ENCODE data around the gene NAALAD2.
"Not testable (repeated sequence)": the region's sequence is repeated elsewhere in the genome, so short reads cannot be mapped to it uniquely, and the experiment has no call there.

The NAALAD2 gene

DNA sequence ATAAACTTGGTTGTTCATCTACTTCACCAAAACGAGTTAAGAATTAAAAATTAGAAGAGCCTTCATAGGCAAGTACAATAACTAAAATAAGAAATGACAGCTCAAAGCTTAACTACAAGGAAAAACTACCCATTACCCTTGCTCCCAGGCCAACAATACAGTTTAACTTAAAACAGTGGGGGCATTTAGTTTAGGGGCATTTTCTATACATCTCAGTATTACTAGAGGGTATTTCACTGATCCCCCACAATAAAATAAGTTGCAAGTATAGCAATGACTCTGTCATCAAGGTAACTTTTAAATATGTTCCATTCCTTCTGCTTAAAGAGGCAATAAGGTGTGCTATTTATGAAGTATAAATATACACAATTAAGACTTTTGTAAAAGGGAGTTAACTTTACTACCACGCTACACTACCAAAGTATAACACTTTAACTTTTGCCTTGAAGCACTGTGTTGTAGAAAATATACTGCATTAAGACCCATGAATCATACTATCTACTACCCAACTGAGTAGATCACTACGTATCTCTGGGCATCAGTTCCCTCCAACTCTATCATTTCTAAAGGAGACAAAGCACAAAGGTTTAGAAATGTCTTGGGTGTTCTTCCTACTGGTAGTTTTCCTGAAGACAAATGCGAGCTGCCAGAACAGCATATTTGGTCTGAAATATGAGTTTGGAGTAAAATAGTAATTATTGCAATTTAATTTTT, 58.6 kb downstream of the NAALAD2 start:
- DNase-seq (ENCODE audit: low spot score), result no peak

- DNase-seq (ENCODE audit: low spot score), result no peak
Measured at GRCh38 chr11:90197377-90197776, 62.9 kb downstream of the NAALAD2 start.

DNA sequence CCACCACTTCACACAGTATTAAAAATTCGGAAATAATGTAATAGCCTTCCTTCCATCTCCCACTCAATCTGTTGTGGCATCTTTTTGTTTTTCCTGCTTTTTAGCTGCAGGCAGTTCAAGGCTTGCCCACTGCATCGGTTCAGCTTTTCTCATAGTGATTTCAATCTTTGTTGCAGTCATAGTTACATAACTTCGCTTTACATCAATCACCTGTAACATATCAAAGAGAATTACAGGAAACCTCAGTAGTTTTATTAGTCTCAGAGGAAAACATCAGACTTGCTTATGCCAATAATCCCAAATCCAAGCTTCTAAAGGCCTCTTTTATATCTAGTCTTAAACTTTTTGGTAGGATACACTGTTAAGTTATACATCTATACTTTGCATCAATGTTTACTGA, 67.9 kb downstream of the NAALAD2 start:
- DNase-seq (ENCODE audit: low spot score), result no peak

GRCh38 chr11:90204407-90204806, 69.9 kb downstream of the NAALAD2 start:
- DNase-seq (ENCODE audit: low spot score), result no peak

DNA sequence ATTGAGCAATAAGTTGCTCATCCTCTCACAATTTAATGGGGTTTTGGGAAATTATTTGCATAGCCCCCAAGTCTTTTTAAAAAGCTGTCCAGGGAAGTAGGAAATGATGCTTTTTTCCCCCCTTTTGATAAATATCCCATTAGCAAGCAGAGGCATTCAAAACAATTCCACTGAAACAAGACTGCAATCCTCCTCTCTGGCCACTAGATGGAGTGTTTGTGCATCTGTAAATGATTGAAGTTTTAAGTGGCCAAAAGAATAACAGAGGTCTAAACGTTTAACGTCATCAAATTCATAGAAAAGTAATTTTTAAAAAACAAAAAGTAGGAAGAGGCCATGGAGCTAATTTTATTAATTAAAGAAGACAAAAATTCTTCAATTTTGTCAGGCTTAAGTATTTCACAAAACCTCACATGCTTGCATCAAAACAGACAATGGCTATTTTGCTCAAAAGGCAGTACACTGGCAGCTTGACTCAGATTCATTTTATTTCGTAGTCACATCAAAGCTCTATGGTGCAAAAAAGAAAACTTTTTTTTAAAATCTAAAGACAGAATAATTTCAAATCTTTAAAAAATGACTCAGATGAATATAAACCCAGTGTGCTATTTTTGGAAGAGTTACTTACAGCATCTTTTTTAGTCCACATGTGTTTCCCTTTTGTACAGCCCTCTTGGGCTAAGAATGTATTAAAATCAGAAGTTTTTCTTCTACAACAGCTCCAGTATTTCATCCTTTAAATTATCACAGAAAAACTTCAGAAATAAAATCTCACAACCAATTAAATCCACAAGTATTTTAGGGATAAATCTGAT, 70.6 kb downstream of the NAALAD2 start:
- no peak for DNase-seq (ENCODE audit: low spot score)

- not testable (repeated sequence) for DNase-seq (ENCODE audit: low spot score)
Measured at GRCh38 chr11:90207992-90208391, 73.5 kb downstream of the NAALAD2 start.

DNA sequence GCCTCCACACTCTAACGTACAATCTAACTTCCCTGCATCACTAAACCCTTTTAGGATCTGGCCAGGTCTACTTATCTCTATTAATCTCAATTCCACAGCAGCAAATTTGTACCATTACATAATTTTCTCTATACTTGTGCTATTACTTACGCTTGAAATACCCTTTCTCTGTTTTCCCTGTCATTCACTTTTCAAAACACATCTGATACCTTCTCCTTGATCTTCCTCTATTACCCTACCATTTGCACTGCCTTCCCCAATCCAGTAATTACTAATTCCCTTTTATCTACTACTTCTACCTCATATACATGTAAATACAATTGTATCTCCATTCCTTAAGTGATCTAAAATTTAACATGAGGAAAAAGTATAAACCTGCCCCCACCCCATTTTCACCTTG, 74.4 kb downstream of the NAALAD2 start:
- DNase-seq (ENCODE audit: low spot score), result no peak

DNA sequence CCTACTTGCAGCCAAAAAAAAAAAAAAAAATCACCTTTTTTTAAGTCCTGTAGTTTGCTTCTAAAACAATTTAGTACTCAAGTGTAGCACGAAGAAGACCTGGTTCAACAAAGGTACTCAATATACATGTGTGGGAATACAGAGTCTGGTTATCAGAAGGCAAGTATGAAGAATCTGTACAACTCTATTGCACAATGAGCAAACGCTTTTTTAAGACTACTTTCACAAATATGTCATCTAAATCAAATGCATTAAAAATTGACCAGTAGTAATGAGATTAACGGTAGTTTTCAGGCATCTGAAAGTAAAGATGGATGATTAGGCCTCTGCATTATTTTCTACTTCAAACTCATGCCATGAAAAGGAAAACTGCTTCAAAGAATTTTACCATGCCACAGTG, 78.9 kb downstream of the NAALAD2 start:
- no peak for DNase-seq (ENCODE audit: low spot score)

DNA sequence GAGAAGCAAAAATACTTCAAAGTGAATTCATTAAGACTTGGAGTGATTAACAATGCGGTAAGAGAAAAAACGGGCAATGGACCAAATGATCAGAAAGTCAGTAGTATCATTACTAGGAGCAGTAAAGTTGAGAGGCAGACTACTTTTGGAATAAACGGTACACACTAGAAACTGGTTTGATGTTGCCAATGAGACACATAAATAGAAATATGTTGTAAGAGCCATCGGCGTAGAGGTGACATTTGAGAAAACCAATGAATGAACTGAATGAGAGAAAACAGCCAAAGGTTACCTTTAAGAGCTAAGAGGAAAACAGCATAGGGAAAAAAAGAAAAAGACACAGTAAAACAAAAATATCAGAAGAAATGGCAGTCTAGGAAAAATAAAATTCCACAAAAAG, 82.1 kb downstream of the NAALAD2 start:
- DNase-seq (ENCODE audit: low spot score), result no peak

- no peak for DNase-seq (ENCODE audit: low spot score)
Measured at GRCh38 chr11:90218606-90219005, 84.1 kb downstream of the NAALAD2 start.

DNA sequence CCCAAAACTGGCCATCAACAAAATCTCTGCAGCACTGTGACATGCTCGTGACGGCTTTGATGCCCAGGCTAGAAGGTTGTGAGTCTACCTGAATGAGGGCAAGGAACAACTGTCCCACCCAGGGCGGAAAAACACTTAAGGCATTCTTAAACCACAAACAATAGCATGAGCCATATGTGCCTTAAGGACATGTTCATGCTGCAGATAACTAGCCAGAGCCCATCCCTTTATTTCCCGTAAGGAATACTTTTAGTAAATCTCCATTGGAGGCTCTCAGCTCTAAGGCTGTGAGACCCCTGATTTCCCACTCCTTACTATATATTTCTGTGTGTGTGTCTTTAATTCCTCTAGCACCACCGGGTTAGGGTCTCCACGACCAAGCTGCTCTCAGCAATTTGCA, 85.0 kb downstream of the NAALAD2 start:
- no peak for DNase-seq (ENCODE audit: low spot score)

DNA sequence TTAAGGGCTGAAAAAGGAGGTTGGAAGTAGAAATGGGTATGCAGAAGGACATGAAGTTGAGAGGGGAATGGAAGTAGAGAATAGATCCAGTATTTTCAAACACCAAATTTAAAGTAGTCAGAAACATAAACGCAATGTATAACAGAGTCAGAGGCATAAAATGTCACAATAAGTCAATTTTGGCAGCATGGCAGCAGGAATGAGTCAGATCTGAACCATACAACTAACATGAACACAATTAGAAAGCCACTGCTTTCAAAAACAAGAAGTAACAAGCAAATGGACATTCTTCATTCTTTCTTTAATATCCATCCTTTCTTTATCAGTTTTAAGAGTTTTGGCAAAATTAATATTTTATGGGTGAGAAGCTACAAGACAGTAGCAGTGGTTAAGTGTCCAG, 85.9 kb downstream of the NAALAD2 start:
- no peak for DNase-seq (ENCODE audit: low spot score)

DNA sequence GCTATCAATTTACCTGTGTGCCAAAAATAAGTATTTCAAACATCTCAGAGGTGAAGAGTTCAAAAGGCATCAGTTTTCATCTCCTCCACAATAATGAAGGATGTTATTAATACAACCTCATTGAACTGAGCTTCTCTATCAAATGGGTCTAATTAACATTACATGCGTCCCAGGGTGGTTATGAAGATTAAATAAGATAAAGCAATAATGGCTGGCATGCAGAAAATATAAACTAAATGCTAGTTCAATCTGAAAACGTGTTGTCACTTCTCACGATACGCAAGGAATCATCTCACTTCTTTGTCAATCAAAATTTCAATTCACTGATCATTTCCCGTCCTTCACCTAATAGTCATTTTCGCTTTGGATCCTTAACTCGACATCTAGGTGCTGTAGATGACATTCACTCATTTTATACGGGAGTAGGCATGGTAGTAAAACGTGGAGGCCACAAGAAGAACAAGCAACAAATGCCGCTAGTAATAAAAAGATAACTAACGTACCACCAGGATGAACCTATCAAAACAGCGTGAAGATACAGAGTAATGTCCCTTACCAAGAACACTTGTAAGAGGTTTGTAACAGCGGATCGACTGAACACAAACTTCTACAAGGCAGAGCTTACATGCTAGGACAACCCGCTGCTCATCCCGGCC, 87.5 kb downstream of the NAALAD2 start:
- no peak for DNase-seq (ENCODE audit: low spot score)

DNA sequence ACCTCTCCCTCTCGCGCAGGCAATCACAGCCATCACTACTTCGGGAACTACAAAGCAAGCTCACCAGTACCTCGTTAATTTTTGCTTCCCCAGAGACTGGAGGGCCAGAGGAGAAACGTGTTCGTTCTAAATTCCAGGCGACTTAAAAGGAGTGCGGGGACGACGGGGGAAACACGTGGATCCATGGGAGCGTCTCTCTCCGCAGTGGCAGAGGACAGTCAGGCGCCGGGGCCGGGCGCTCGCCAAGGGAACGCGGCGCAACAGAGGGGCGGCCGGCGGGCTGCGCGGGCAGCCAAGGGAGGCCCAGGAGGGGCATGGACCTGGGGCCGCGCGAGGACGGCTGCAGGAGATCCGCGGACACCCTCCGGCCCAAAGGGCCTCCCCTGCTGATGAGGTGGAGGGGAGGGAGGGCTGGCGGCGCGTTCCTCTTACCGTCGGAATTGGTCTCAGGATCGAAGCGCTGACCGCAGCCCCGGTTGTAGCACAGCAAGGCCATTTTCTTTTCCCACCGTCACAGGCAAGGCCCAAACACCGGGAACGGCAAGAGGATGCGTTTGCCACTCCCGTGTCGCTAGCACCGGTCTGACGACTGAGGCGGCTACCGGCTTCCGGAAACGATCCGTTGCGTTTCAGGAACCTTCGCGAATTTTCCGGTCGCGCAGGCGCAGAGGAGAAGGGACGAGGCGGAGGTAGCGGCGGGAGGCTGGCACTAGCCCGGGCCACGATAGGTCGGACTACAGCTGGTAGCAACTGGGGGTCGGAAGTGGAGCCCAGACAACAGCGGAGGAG, 88.2 kb downstream of the NAALAD2 start, which contains the start of gene CHORDC1:
CHORDC1 (minus strand) TSS at position 591 of the 789 bp plus-strand sequence; CDS start at position 496, 95 bp downstream.
- peak; percentile 68 for DNase-seq (ENCODE audit: low spot score)

GRCh38 chr11:90223248-90223585, 88.8 kb downstream of the NAALAD2 start:
- DNase-seq (ENCODE audit: low spot score), result no peak

GRCh38 chr11:90228056-90228455, 93.6 kb downstream of the NAALAD2 start:
- no peak for DNase-seq (ENCODE audit: low spot score)

DNA sequence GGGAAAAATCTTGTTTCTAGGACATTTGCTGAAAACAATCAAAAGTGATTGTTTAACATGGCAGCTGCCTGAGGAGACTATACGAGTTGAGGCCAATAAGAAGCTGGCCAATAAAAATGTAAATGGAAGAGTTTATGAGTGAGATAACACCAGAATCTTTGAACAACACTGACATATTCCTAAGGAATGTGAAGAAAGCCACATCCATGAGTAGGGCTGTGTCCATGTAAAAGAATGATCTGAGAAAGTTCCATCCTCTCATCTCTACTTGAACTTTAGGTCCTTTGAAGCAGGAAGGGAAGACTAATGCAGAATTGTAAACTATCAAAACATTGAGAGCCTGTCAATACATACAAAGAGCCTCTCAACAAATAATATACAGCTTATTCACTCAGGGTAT, 95.3 kb downstream of the NAALAD2 start:
- no peak for DNase-seq (ENCODE audit: low spot score)

DNA sequence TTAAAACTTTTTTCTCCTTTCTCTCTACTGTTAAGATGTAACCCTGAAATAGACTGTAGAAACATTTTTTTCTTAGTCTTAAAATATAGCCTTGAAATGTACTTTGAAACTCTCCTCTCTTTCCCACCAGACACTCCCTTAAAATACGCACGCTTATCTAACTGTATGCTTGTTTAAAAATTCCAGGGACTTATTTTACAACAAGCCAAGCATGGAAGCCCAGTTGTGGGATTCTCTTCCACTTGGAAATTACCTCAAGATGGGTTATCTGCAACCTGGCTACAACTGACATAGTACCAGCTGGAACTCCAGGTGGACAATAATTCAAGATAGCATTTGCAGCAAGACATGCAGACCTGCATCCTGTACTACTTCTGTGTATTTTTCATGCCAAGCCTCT, 100.5 kb downstream of the NAALAD2 start:
- DNase-seq (ENCODE audit: low spot score), result no peak

DNA sequence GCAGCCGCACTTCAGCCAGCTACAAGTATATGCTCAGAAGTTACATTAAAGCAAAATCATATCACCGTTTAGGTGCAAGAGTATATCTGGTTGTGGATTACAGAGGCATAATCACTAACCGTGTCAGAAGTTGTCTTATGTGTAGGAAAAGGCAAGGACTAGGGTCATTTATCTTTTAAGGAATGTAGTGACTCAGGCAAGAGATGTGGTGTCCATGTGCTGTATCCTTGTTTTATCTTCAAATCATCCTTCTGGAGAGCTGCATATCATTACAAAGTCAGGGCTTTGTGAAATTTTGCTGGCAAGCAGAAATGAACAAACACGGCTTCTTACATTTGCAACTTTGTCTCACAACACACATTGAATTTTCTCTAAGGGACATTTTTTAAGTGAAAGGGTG, 101.1 kb downstream of the NAALAD2 start:
- no peak for DNase-seq (ENCODE audit: low spot score)

DNA sequence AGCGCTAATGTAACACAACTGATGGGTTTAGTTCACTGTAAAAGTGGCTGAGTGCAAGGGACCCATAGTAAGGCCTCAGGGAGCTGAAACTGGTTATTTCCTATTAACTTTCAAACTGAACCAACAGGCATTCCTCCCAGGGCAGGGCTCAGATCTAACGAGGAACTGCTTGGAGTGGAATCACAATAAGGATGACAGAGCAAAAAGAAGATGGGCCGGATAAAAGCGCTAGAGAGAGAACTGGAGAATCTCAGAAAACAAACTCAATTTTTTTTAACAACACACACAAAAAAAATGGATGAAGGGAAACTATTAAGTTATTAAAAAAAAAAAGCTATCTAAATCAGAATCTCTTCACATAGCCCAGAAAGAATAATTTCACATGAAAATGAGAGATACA, 102.5 kb downstream of the NAALAD2 start:
- DNase-seq (ENCODE audit: low spot score), result no peak

GRCh38 chr11:90239967-90240636, 105.6 kb downstream of the NAALAD2 start:
- not testable (repeated sequence) for DNase-seq (ENCODE audit: low spot score)

GRCh38 chr11:90241414-90241813, 107.0 kb downstream of the NAALAD2 start:
- DNase-seq (ENCODE audit: low spot score), result no peak
